ENCODE results near the gene FOSB. TPM values are rescaled to one million over a fixed set of nuclear protein-coding genes. Genes with fewer than 3 reads are reported as not detected.

Gene FOSB
- total RNA-seq, 1 experiment from 2014 or later = 0.42 TPM

DNA sequence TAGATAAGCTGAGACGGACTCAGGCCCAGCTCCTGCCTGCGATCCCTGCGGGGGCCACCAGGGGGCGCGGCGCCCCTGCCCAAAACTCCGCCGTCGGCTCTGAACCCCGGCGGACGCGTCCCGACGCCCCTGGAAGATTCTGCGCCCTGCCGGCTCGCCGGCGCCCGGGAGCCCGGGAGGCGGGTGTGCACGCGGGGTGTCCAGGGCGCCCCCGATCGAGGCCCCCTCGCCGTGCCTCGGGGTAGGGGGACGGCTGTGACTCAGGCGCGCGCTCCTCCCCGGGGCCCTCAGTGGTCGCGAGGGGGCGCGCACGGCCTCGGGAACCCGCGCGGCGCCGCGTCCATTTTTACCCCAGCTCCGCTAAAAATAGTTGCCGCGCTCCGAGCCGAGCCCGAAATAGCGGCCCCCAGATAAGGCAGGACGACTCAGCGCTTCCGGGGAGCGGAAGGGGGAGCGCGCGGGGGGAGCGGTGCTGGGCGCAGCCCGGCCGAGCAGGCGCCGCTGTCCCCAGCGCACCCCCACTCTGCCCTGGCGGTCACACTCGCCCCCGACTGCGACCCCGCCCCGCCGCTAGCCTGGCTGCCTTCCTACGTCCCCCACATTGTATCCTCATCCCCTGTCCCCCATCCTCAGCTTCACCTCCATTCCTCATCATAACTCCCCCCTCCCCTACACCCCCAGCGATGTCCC, 28.1 kb upstream of the FOSB start:
- peak; percentile 60 for DNase-seq (ENCODE audit: low read depth, low spot score)
- in situ Hi-C loops (cut with HindIII; ENCODE audit: low pct_unique_long_range_greater_than_20kb, low sequenced_read_pairs) = no loop called here

DNA sequence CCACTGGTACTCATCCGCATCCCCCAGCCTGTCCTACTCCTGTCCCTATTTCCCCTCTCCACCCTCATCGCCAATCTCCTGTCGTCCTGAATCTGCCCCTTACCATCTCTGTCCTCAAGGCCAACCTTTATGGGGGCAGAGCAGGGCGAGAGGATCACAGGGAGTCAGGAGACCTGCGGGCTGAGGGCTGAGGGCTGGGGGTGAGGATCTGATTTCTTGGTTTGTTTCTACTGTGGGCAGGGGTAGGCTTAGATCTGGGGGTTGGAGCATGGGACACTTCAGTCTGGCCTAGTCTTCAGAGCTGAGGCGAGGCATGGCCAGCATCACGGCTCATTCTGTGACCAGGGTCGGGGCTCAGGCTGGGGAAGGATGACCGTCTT, 27.5 kb upstream of the FOSB start:
- in situ Hi-C loops (cut with HindIII; ENCODE audit: low pct_unique_long_range_greater_than_20kb, low sequenced_read_pairs) = no loop called here
- no peak for DNase-seq (ENCODE audit: low read depth, low spot score)

DNA sequence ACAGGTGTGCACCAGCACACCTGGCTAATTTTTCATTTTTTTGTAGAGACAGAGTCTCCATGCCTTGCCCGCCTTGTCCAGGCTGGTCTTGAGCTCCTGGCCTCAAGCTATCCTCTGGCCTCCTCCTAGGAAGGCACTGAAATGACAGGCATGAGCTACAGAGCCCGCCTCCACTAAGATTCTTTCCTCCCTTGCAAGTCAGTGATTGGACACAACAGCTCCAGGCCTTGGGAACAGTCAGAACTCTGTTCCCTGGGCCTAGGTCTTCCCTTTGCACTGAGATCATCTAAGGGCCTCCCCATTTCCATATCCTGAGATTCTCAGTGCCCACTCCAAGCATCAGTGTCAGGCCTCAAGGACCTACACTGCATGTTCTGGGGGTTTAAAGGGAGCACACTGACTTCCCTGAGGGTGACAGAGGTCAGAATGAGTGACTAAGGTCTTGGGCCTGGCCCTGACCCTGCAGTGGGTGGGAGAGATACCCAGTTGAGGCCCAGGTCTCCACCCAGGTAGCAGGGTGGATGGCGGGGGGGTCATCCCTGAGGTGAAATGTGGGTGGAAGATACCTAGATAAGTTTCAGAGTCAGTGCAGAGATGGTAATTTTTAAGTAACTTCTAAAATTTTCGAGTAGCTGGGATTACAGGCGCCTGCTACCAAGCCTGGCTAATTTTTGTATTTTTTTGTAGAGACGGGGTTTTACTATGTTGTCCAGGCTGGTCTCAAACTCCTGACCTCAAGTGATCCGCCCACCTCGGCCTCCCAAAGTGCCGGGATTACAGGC, 26.7 kb upstream of the FOSB start:
- in situ Hi-C loops (cut with HindIII; ENCODE audit: low pct_unique_long_range_greater_than_20kb, low sequenced_read_pairs) = no loop called here
- peak; percentile 78 for DNase-seq (ENCODE audit: low read depth, low spot score)

DNA sequence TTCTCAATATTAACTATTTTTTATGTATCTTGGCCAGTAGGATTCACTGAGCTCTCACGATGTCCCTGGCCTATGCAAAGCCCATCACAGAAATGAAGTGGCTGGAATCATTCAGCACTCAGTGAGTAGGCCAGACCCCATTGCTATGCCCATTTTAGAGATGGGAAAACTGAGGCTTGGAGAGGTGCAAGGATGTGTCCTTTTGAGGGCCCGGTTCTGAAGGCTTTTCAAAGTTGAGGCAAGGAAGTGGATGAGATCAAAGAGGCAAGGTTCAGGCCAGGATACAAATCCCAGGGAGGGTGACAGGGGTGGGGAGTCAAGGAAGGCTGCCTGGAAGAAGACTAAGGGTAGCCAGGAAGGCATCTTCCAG, 25.4 kb upstream of the FOSB start:
- in situ Hi-C loops (cut with HindIII; ENCODE audit: low pct_unique_long_range_greater_than_20kb, low sequenced_read_pairs) = no loop called here
- no peak for DNase-seq (ENCODE audit: low read depth, low spot score)

DNA sequence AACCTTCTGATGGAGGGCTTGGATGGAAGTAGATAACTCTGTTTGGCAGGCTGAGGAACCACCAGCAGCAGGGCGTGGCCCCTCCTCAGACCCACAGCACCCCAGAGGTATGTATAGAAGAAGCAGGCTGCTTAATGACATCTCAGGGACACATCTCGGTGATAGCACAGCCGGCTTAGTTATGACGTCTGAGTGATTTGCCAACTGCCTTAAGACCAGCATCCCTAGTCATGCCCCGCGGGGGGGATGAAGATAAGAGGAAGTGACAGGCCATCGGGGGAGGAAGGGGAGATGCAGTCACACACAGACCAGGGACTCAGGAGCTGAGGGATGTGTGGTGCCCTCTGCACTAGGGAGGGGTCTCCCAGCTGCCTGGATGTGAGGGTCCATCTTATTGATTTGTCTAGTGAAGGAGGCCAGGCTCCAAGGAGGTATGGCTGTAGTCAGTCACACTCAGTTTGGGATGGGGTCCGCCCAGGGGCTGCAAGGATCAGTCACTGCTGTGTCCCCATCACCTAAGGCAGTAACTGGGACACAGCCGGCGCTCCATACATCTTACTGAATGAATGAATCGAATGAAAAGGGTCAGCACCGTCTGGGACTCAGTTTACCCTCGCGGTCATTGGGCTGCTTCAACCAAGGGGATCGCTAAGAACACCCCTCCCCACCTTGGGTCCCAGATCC, 24.9 kb upstream of the FOSB start:
- peak; percentile 21 for DNase-seq (ENCODE audit: low read depth, low spot score)
- in situ Hi-C loops (cut with HindIII; ENCODE audit: low pct_unique_long_range_greater_than_20kb, low sequenced_read_pairs) = no loop called here

DNA sequence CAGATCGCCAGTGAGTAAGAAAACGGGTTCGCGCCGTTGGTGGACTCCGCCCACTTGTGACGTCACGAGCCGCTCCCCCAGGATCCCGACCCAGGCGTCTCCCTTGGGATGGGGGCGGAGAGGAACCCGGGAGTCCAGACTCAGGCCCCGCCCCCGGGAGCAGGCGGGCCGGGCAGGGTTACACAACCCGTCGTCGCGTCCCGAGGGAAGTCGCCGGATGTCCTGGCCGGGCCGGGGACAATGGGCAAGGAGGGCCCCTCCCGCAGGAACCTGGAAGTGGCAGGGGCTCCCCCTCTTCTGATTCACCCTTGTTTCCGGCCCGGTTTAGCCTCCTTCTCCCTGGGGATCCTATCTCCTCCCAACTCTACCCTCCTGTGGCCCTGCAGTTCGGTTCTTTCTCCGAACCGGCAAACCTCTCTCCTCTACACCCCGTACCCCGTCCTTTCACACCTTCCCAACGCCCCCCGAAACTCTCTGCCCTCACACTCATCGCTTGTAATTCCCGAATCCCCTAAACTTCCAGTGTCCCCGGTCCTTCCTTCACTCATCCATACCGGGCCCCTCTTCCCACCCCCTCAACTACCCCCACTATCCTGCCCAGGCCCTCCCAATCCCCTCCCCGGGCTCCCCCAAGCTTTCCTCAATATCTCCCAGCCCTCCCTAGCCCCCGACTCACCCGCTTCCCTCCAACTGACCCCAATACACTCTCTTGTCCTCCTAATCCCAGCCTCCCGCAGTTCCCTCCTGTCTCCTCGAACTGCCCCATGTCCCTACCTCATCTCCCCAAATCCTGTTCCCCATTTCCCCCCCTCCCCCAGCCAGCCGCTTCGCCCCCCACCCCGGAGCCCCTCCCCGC, 24.1 kb upstream of the FOSB start:
- peak; percentile 66 for DNase-seq (ENCODE audit: low read depth, low spot score)
- in situ Hi-C loops (cut with HindIII; ENCODE audit: low pct_unique_long_range_greater_than_20kb, low sequenced_read_pairs) = no loop called here

DNA sequence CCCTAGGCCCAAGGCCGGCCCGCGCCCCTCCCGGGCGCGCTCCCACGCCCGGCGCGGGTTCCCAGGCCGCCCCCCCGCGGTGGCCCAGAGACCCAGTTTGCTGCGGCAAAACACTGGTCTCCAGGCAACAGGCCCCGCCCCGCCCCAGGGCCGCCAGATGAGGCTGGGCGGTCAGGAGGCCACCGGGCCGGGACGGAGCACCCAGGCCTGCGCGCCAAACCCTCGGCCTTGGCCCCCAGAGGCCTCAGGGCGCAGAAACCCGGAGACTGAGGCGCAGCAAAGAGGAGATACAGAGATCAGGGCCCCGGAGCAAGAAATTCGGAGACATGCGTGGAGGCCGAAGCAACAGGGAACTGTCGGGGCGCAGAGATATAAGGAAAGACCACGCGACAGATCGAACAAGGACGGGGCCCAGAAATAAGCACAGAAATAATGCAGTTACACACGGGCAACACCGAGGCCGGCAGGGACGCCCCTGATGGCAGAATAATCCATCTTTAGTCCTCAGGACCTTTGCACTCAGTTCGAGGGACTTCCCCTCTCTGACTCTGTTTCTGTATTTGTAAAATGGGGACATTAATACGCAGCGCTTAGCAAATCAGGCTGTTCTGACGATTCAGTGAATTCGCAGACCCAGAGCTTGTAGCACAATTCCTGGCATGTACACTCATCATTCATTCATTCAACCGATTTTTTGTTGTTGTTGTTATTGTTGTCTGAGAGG, 23.3 kb upstream of the FOSB start:
- DNase-seq (ENCODE audit: low read depth, low spot score) = peak; percentile 73
- in situ Hi-C loops (cut with HindIII; ENCODE audit: low pct_unique_long_range_greater_than_20kb, low sequenced_read_pairs) = no loop called here

DNA sequence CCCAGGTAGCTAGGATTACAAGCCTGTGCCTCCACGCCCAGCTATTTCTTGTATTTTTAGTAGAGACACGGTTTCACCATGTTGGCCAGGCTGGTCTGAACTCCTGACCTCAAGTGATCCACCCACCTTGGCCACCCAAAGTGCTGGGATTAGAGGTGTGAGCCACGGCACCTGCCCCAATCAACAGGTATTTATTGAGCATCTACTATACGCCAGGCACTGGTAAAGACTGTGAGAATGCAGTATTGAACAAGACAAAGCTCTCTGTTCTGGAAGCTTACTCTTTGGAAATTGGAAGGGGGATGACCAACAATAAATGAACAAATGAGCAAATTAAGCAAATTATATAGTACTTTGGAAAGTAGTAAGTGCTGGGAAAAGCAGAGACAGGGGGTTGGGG, 22.7 kb upstream of the FOSB start:
- DNase-seq (ENCODE audit: low read depth, low spot score) = no peak
- in situ Hi-C loops (cut with HindIII; ENCODE audit: low pct_unique_long_range_greater_than_20kb, low sequenced_read_pairs) = no loop called here

DNA sequence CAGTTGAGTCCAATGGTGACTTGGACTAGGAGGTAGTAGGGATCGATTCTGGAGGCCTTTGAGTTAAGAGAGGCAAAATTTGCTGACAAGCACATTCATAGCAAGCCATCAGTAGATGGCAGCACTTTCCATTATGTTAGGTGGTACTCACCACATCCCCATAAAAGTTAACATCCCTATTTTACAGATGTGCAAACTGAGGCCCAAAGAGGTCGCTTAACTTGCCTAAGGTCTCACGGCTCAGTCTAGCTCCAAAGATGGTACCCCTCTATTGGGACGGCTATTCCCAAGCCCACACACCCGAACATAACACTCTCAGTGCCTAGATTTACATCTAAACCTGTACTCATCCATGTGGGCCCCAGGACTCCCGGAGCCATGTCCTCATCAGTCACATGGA, 21.5 kb upstream of the FOSB start:
- in situ Hi-C loops (cut with HindIII; ENCODE audit: low pct_unique_long_range_greater_than_20kb, low sequenced_read_pairs) = no loop called here
- peak; percentile 64 for DNase-seq (ENCODE audit: low read depth, low spot score)

DNA sequence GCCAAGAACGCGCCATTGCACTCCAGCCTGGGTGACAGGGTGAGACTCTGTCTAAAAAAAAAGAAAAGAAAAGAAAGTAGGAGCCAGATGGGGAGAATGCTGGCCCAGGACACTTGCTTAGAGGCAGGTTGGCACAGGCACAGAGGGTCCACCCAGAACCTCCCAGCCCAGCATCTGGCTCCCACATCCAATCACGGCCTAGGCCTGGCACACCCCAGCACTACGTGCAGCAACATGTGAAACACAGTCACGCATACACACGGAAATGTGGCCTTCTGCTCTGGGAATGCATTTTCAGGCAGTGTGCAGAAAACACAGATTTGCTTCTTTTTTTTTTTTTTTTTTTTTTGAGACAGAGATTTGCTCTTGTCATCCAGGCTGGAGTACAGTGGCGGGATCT, 20.9 kb upstream of the FOSB start:
- no peak for DNase-seq (ENCODE audit: low read depth, low spot score)
- in situ Hi-C loops (cut with HindIII; ENCODE audit: low pct_unique_long_range_greater_than_20kb, low sequenced_read_pairs) = no loop called here

DNA sequence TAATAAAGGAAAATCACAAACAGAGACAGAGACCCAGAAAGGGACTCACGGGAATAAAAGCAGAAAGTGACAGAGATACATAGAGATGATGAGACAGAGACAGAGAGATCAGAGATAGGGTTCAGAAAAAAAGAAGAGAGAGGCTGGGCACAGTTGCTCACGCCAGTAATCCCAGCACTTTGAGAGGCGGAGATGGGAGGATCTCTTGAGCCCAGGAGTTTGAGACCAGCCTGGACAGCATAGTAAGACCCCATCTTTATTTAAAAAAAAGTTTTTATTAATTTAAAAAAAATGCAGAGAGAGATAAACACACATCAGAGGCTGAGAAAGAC, 19.4 kb upstream of the FOSB start:
- DNase-seq (ENCODE audit: low read depth, low spot score) = no peak
- in situ Hi-C loops (cut with HindIII; ENCODE audit: low pct_unique_long_range_greater_than_20kb, low sequenced_read_pairs) = no loop called here

DNA sequence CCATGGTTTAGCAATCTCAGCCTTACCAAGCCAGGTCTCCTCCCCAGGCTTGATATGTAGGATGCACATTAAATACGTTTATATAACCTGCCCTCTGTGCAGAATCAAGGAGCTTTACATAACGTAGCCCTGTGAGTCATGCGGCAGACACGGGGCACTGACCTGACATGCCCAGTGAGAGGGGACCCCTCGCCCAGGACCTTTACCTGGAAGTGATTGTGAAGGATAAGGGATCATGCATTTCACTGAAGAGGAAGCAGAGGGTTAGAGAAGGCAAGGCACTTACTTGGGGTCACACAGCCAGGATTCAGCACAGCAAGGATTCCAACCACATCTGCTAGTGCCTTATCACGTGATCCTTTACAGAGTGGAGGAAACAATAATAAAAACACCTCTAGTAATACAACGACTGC, 18.9 kb upstream of the FOSB start:
- DNase-seq (ENCODE audit: low read depth, low spot score) = peak; percentile 37

DNA sequence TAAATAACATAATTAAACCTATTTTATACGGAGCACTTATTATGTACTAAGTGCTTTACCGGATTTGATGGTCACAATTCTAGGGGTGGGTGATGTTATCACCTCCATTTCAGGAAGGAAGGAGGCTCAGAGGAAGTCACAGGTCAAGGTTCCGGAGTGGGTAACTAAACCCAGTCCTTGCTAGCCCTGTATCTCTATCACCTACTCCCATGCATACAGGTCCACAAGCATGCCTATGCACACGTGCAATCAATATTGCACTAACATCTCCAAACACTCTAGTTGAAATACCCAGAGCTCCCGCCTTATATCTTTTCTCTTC, 17.8 kb upstream of the FOSB start:
- in situ Hi-C loops (cut with HindIII; ENCODE audit: low pct_unique_long_range_greater_than_20kb, low sequenced_read_pairs) = no loop called here
- no peak for DNase-seq (ENCODE audit: low read depth, low spot score)

More for the DNA sequence above, 18.9 kb upstream of the FOSB start:
- in situ Hi-C loops (cut with HindIII; ENCODE audit: low pct_unique_long_range_greater_than_20kb, low sequenced_read_pairs) = no loop called here

DNA sequence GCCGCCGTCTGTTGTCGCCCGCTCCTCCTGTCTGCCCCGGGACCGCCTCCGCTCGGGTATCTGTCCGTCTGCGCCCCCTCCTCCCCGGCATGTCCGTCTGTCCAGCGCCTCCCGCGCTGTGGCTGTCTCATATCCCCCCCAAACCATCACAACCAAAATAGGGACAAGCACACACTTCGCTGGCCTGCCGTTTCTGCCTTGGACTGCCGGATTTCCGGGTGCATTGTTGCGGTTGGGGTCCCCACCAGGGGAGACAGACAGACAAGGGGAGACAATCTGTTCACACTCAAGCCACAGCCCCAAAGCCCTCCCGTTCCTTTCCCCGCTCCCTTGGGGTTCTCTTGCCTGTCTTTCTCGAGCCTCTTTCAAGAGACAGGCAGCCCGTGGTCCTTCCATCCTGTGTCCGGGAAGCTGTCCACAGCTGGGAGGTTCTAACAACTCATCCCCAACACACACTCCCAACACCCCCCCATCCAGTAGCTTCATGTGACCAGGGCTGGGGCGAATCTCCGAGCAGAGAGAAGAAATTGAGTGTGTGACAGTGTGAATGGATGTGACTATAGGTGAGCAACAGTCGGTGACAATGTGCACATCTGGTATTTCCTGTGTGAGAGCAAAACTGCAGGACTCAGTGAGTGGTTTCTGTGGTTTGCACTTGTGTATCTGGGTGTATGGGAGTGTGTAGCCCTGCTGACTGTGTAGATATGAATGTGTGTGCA, 16.5 kb upstream of the FOSB start:
- in situ Hi-C loops (cut with HindIII; ENCODE audit: low pct_unique_long_range_greater_than_20kb, low sequenced_read_pairs) = no loop called here
- peak; percentile 9 for DNase-seq (ENCODE audit: low read depth, low spot score)

DNA sequence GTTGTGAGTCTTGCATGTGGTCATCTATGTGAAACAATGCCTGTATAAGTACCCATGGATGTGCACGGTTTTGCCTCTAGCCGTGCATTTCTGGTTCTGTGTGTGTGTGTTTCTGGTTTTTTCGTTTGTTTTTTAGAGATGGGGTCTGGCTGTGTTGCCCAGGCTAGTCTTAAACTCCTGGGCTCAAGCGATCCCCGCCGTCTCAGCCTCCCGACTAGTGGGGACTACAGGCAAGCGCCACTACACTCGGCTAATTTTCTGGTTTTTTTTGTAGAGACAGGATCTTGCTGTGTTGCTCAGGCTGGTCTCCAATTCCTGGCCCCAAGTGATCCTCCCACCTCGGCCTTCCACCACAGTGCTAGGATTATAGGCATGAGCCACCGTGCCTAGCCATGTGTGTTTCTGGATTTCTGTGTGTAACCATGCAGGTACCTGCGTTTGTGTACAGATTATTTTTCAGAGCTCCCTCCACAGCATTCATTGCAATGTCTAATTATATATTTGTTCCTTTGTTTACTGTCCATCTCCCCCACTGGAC, 15.9 kb upstream of the FOSB start:
- in situ Hi-C loops (cut with HindIII; ENCODE audit: low pct_unique_long_range_greater_than_20kb, low sequenced_read_pairs) = no loop called here
- DNase-seq (ENCODE audit: low read depth, low spot score) = no peak

DNA sequence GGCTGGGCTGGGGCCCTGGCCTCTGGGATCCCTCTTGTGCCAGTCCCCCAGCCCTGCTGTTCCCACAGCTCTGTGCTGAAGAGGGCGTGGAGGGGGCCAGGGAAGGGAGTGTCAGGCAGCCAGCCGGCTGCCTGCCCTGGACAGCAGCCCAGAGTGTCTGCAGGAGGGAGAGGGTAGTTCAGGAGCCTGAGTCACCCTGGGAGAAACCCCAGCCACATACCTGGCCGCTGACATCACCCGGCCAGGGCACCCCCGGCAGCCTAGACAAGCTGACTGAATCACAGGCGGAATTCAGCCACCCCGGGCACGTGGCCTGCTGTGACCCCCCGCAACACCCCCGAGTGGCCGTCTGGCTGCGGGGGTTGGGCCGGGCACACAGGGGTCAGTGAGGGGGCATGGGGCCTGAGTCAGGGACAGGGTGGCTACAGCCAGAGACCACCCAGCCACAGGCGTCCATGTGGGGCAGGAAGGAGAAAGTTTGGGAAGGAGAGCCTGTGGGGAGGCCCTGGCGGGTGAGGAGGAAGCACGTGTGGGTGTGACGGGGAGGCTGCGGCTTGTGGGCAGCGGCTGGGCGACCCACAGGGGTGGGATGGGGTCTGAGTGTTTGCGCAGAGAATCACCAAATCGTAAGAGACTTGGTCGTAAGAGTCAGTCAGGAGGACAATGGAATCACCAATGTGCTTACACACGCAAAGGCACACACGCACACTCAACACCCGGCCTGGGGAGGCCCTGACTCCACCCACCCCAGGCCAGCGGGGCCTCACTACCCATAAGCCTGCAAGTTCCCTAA, 11.9 kb upstream of the FOSB start:
- DNase-seq (ENCODE audit: low read depth, low spot score) = peak; percentile 46
- in situ Hi-C loops (cut with HindIII; ENCODE audit: low pct_unique_long_range_greater_than_20kb, low sequenced_read_pairs) = no loop called here

Measured in SK-MEL-5 (cell line).